GM12891 (cell line): Measurements from ENCODE around the gene APLN.

Experiments used
- DNase-seq: peaks from one replicate; pipeline ENCODE4 v3.0.0; 2011; ENCODE audit warnings: low spot score; ENCODE audit not compliant: insufficient read length
- FAIRE-seq: peaks from 2 replicates; lab custom pipeline; 2011; peaks lifted over from hg19 to GRCh38; lab: Jason Lieb, UNC
- PAX5 ChIP-seq: IDR thresholded peaks from 2 replicates; pipeline ENCODE4 v1.6.1; 2011; ENCODE audit warnings: low read length, moderate library complexity, mild to moderate bottlenecking; ENCODE audit not compliant: insufficient read depth, severe bottlenecking
- POLR2A ChIP-seq: IDR thresholded peaks from 2 replicates; pipeline ENCODE4 v1.6.1; 2011; ENCODE audit warnings: low read depth, low read length, control low read depth
- POLR2AphosphoS5 ChIP-seq: IDR thresholded peaks from 2 replicates; pipeline ENCODE4 v1.6.1; 2011; ENCODE audit warnings: low read depth, low read length, control low read depth
- POU2F2 ChIP-seq: IDR thresholded peaks from 2 replicates; pipeline ENCODE4 v1.6.1; 2011; ENCODE audit warnings: low read depth, mild to moderate bottlenecking, control low read depth, low read length, moderate library complexity
- SPI1 ChIP-seq: IDR thresholded peaks from 2 replicates; pipeline ENCODE4 v1.6.1; 2011; ENCODE audit warnings: low read depth, low read length, control low read depth
- TAF1 ChIP-seq: IDR thresholded peaks from 2 replicates; pipeline ENCODE4 v1.6.1; 2011; ENCODE audit warnings: low read depth, low read length, control low read depth

APLN gene

DNA sequence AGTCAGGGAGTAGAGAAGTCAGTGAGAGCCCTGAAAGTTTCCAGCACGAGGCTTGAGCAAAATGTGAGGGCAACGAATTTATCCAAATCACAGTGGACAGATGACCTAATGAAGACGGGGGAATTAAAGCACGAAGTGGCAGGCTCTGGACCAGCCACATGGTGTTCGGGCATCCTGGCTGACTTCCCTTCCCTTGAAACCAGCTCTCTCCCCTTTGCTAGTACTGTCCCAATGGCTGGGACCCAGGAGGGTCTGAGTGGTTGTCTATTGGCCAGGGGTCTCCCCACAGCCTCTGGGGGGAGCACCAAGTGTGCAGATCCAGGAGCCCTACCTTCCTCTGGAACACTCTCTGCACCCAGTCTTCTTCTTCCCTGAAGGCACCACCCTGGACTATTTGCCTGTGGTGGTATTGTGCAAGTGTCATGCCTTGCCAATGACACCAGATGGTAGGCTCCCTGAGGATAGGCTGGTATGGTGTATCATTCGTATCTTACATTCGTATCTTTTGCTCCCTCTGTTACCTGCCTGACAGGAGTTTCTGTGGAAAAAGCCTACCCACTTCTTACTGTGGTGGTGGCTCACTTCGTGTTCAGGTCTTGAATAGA is 2.1 kb downstream of the APLN start:
- TF ChIP-seq POU2F2 (no peak), POLR2A (no peak), TAF1 (no peak), POLR2AphosphoS5 (no peak), SPI1 (no peak), PAX5 (no peak)

DNA sequence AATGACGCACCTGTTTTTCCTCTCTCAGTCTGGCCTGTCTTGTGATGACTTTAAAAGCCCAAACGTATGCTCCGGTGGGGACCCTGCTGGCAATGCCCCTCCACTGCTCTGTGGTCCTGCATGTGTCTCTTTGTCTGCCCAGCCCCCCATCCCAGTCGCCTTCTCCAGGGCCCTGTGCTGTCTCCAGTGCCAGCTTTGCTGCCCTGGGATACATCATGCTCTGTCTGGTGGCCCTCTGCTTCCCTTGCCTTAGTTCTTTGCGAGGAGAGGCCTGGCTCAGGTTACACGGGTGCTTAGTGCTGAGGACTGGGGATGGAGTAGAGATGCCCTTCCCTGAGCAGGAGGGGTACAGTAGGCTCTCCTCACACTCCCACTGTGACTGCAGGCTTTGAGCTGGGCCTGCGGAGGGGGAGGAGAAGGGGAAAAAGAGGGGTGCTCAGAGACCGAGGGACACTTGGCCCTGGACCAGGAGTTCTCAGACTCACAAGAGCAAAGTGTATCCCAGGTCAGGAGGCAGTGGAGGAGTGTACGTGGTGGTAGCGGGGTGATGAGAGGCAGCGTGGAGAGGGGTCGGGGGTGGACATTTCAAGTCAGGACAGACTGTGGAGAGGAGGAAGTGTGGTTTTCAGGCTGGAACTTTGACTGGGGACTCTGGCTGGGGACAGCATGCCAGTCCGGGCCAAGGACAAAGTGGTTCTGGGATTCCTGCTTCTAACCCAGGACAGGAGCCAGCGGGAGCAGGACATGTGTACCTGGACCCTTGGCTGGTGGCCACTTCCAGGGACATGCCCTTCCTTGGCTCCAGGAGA is 2.8 kb downstream of the APLN start:
- TF ChIP-seq POLR2AphosphoS5 = no peak
- TF ChIP-seq POLR2A = no peak
- TF ChIP-seq TAF1 = no peak
- TF ChIP-seq POU2F2 = no peak
- TF ChIP-seq PAX5 = no peak
- no peak for TF ChIP-seq SPI1
- FAIRE-seq (no peak), DNase-seq (no peak)

More for the DNA sequence above, 2.1 kb downstream of the APLN start:
- no peak for FAIRE-seq
- no peak for DNase-seq

DNA sequence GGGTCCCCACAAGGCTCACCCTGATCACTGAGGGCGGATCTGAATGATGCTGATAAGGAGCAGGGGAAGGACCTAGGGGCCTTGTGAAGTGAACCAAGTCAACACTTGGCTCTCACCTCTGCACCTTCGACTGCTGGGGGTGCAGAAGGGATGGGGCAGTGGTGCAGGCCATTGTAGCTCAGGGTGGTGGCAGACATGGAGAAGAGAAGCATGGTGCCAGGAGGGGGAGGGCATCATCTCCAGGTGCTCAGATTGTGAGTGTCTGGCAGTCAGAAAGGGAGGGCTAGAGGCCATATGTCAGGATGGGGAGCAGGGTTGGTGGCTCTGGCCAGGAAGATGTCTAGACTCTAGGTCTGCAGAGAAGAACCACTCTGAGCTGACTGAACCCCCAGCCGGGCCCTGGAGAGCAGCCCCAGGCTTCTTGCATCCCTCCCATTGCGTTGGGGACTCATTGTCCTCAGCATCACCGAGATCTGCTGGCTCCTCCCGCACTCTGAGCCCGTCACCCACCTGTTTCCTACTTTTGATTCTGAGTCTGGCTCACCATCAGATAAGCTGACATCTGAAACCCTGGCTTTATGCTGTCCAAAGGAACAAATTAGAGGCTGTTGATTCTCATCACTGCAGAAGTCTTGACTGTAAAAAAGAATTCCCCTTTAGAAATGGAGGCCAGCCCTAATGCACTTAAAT is 3.8 kb downstream of the APLN start:
- no peak for TF ChIP-seq POU2F2
- TF ChIP-seq TAF1 = no peak
- TF ChIP-seq POLR2A = no peak
- no peak for TF ChIP-seq POLR2AphosphoS5
- no peak for TF ChIP-seq SPI1
- no peak for TF ChIP-seq PAX5
- FAIRE-seq (no peak), DNase-seq (no peak)

DNA sequence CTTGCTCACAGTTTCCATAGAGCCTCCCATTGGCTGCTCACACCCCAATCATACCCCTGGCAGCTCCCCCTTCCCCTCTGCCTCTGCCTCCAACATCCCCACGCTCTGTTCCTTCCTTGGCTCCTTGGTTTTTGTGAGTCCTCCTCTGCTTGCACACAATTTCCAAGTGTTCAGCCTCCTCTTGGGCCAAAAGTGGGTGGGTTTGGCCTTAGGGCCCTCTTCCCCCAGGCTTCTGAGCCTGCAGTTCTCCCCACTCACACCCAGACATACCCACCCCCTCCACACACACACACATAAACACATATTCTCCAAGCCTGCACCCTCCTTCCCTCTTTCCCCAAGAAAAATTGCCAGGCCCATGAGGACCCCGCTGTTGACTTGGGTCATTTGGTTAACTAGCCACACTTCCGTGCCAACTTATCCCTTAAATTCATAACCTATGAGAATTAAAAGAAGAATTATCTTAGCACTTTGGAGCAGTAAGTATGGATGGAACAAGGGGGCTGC is 4.5 kb downstream of the APLN start:
- FAIRE-seq (no peak), DNase-seq (no peak)
- TF ChIP-seq SPI1 = no peak
- no peak for TF ChIP-seq POLR2A
- no peak for TF ChIP-seq POU2F2
- TF ChIP-seq PAX5 = no peak
- no peak for TF ChIP-seq TAF1

DNA sequence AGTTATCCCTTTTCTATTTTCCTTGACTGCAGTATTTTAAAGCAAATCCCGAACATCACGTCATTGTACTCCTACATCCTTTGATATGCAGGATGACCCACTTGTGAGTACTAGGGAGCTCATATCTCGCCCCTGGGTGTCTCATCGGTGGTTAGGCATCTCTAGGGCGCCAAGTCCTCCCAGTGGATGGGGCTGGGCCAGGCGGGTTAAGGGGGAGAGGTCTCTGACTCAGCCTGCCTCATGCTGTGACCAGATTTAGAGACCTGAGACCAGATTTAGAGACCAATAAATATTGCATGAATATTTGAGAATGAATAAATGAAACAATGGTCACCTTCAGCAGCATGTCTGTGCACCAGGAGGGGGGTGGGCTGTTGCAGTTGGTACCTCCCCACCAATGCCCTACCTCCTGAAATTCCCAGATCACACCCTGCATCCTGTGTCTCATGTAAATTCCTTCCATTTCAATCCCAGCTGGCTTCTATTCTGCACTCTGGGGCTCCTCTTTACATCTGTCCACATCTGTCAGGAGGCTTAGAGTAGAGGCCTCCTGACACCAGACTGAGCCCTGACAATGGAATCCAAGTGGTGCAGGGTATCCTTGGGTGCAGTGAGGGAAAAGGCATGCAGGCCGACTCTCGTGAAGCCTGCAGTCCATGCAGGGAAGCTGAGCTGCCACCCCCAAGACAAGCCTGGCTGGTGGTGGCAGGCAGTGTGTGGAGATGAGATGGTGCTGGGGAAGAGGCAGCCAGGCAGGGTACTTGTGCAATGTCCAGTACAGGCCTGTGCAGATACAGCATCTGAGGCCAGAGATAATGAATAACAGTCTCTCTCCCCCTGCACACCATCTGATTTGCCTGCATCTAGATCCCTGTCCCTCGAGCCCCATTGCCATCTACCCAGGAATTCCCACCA is 5.2 kb downstream of the APLN start:
- no peak for TF ChIP-seq POLR2A
- no peak for TF ChIP-seq POLR2AphosphoS5
- TF ChIP-seq SPI1 = no peak
- TF ChIP-seq PAX5 = no peak
- no peak for TF ChIP-seq TAF1
- no peak for TF ChIP-seq POU2F2
- no peak for FAIRE-seq
- no peak for DNase-seq

DNA sequence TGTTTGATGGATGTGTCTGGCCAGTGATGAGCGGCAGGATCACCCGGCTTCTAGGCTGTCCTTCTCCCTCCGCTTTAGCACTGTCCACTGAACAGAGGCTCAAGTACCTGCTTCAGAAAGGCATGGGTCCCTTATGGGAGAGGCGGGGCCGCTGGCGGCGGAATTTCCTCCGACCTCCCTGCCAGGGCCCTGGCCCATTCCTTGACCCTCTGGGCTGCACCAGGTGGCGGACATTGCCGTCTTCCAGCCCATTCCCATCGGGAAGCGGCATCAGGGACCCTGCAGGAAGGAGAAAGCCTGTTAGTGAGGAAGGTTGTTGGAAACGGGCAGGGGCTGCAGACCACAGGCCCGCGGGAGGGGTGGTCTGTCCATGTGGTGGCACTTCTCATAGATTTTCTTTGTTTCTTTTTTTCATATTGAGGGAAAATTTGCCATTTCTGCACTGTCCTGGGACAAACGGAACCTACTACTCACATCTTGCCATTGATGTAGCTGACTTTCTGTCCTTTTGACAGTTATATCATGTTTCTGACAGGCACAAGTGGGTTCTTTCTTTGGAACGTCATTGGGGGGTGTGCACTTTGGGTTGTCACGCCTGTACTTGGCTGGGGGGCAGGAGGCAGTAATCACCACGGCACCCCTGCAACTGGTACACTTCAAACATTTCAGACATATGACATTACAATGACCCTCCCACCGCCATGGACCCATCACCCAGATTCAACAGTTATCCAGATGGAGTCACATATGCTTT is 6.1 kb downstream of the APLN start:
- FAIRE-seq (no peak), DNase-seq (no peak)
- TF ChIP-seq POLR2A = no peak
- TF ChIP-seq POLR2AphosphoS5 = no peak
- no peak for TF ChIP-seq PAX5
- no peak for TF ChIP-seq POU2F2
- no peak for TF ChIP-seq SPI1
- TF ChIP-seq TAF1 = no peak

DNA sequence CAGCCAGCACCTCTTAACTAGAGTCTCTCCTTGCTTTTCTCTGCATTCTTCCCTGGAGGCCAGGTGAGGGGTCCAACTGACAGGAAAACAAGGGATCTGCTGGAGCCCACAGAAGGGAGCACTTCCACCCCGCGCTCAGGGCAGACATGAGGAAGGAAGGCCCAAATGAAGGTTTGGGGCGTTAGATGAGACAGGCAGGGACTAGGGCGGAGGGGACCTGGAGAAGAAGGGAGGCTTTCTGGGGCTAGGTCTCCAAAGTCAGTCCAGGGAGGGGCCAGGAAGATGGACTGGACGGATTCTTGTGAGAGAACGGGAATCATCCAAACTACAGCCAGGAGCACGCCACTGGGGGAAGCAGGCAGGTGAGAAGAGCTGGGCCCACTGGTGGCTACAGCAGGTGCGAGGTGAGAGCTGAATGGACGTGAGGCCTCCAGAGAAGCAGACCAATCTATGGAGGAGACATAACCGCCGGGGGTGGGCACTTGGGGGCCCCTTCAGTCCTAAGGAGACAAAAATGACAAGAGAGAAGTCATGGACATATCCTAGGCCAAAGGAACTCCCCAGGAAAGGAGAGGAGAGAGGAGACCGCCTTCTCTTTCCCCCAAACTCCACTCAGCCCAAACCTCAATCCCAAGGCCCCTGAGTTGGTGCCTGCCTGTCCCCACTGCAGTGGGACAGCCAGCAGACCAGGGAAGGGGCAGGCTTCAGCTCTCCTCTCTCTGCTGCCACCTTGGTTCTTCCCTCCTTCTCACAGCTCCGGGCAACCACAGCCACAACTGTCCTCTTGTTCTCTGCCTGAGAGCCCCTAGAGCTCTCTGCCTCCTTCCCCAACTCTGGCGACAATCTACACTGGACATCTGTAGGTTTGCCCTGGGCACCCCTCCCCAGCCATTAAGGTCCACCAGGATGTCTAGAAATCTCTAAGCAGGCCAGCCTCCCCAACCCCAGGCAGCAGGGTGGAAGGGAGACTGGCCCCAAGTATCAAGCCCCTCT is 7.0 kb downstream of the APLN start:
- DNase-seq (no peak), FAIRE-seq (no peak)
- no peak for TF ChIP-seq POLR2AphosphoS5
- TF ChIP-seq SPI1 = no peak
- TF ChIP-seq POLR2A = no peak
- no peak for TF ChIP-seq TAF1
- no peak for TF ChIP-seq POU2F2
- no peak for TF ChIP-seq PAX5
